ENCODE measurements around the gene CAMSAP2. TPM values are rescaled to one million over a fixed set of nuclear protein-coding genes. Genes with fewer than 3 reads are reported as not detected.

The CAMSAP2 gene
- total and polyA plus RNA-seq, 2 of the 4 experiments (the other 2 are of a cell fraction) = 8.3 to 29.4 TPM

GRCh38 chr1:200892958-200893357 is 154.3 kb downstream of the CAMSAP2 start:
- Histone ChIP-seq H2BK15ac (ENCODE audit: low read depth, low read length) (no peak overlapping the region), H3K4me3 (ENCODE audit: insufficient read depth, low read depth, low read length) (no peak overlapping the region), H2BK20ac (ENCODE audit: low read depth, low read length) (no peak overlapping the region), H3K18ac (ENCODE audit: low read depth, low read length) (no peak overlapping the region), H3K4ac (ENCODE audit: low read depth, low read length) (no peak overlapping the region), H3K79me1 (ENCODE audit: low read depth in 1 of 2, low read length in 2 of 2) (no peaks in the 10 kb centered on the region), H4K8ac (ENCODE audit: low read depth in 2 of 2, low read length in 2 of 2) (no peak overlapping the region), H3K4me1 (ENCODE audit: control insufficient read depth, insufficient read depth, low read length) (peaks cover 3% of the 10 kb centered on the region; the same call in 1 of the 2 replicates), H4K5ac (ENCODE audit: low read depth, low read length) (no peak overlapping the region), H3K4me2 (ENCODE audit: low read depth, low read length) (no peak overlapping the region), H2BK5ac (ENCODE audit: low read depth, low read length, poor library complexity, severe bottlenecking) (no peak overlapping the region), H3K9ac (ENCODE audit: low read depth, low read length) (no peak overlapping the region), H3K56ac (ENCODE audit: extremely low read depth, insufficient read depth, low read length) (no peak overlapping the region), H2AFZ (replicated peaks; ENCODE audit: low read length, poor library complexity) (no peak overlapping the region), H4K91ac (ENCODE audit: insufficient read depth, low read depth, low read length) (no peak overlapping the region), H3K14ac (replicated peaks; ENCODE audit: low read depth, low read length) (no peak overlapping the region), H2AK9ac (replicated peaks; ENCODE audit: low read depth, low read length, poor library complexity) (no peak overlapping the region), H2AK5ac (ENCODE audit: low read depth, low read length) (no peak overlapping the region), H3K9me1 (ENCODE audit: insufficient read depth, low read length) (peaks cover 3% of the 10 kb centered on the region; the same call in 1 of the 2 replicates), H3K27me3 (ENCODE audit: control insufficient read depth, insufficient read depth, low read length) (peaks cover 60% of the 10 kb centered on the region), H3K9me3 (ENCODE audit: control insufficient read depth, insufficient read depth, low read length) (no peaks in the 10 kb centered on the region), H4K20me1 (ENCODE audit: insufficient read depth, low read length) (no peaks in the 10 kb centered on the region; the same call in 1 of the 2 replicates), H2BK120ac (ENCODE audit: low read depth, low read length) (no peak overlapping the region), H3K23ac (ENCODE audit: low read depth, low read length) (no peak overlapping the region), H3K27ac (ENCODE audit: insufficient read depth, low read length) (no peak overlapping the region), H3K36me3 (ENCODE audit: control insufficient read depth, insufficient read depth, low read length) (no peaks in the 10 kb centered on the region)
- no peak for DNase-seq
- ChIA-PET CTCF (no interaction called here), POLR2A (ENCODE audit: unreplicated experiment) (no interaction called here)
- ATAC-seq (ENCODE audit: low read depth) = no peak
- no TSS peak for BruUV-seq (replicated peaks)
- no peak for TF ChIP-seq ELK1 (IDR thresholded peaks at IDR 0.05; ENCODE audit: borderline replicate concordance, low read depth, low read length)
- TF ChIP-seq USF2 (IDR thresholded peaks at IDR 0.05; ENCODE audit: low read depth, low read length) = no peak
- dilution Hi-C loops (cut with HindIII; ENCODE audit: low sequenced_read_pairs, unreplicated experiment) = no loop called here
- intact Hi-C loops (cut with micrococcal nuclease) = no loop called here
- in situ Hi-C loops (cut with MboI; ENCODE audit: low sequenced_read_pairs) = no loop called here

Data from IMR-90 (cell line).